Measurements from ENCODE around the gene PPM1F. TPM values are rescaled to one million over a fixed set of nuclear protein-coding genes. Genes with fewer than 3 reads are reported as not detected.

Gene PPM1F
- polyA plus RNA-seq, 1 donor (not counting 4 experiments of a cell fraction or from before 2014, with no cell fraction given), result 18.2 TPM

GRCh38 chr22:21964918-21965484 is 12.4 kb upstream of the PPM1F start:
- H3K9me3 ChIP-seq (ENCODE audit: control insufficient read depth, low read depth, low read length), result no peaks in the 10 kb centered on the region
- H3K4me1 ChIP-seq (ENCODE audit: control insufficient read depth, extremely low read depth, insufficient read depth, low read length), result peaks cover 2% of the 10 kb centered on the region
- H3K9ac ChIP-seq (ENCODE audit: control insufficient read depth, extremely low read depth, insufficient read depth, low read length), result no peak overlapping the region
- no peaks in the 10 kb centered on the region for H3K27me3 ChIP-seq (ENCODE audit: control insufficient read depth, extremely low read depth, insufficient read depth, low read length)
- H2AFZ ChIP-seq (ENCODE audit: control insufficient read depth, low read length), result no peak overlapping the region
- TF ChIP-seq CTCF (optimal IDR thresholded peaks at IDR 0.05 in 1 of 3, IDR thresholded peaks at IDR 0.05 in 1 of 3, conservative IDR thresholded peaks at IDR 0.05 in 1 of 3; ENCODE audit: extremely low read depth in 1 of 3, insufficient read depth in 2 of 3, low read length in 3 of 3), result no peak
- no peak for TF ChIP-seq EZH2 (IDR thresholded peaks at IDR 0.05; ENCODE audit: low read length)
- H3K4me2 ChIP-seq (ENCODE audit: control insufficient read depth, extremely low read depth, insufficient read depth, low read depth, low read length), result no peak overlapping the region
- no peak overlapping the region for H3K27ac ChIP-seq (ENCODE audit: control insufficient read depth, insufficient read depth, low read length)
- dilution Hi-C loops (cut with MboI; ENCODE audit: extremely low pct_ligation_motif_present, low sequenced_read_pairs), result no loop called here
- no peak for FAIRE-seq
- no peaks in the 10 kb centered on the region for H3K9me1 ChIP-seq (ENCODE audit: control insufficient read depth, extremely low read depth, insufficient read depth, low read length)
- H3K79me2 ChIP-seq (ENCODE audit: control insufficient read depth, insufficient read depth, low read length), result no peaks in the 10 kb centered on the region
- no peak overlapping the region for H3K4me3 ChIP-seq (ENCODE audit: control insufficient read depth in 2 of 3, extremely low read depth in 1 of 3, insufficient read depth in 2 of 3, low read depth in 1 of 3, low read length in 3 of 3)
- DNase-seq (ENCODE audit: low read depth, low spot score), result no peak
- H3K36me3 ChIP-seq (ENCODE audit: control insufficient read depth in 2 of 2, extremely low read depth in 1 of 2, insufficient read depth in 2 of 2, low read length in 2 of 2), result peaks cover 46 to 58% of the 10 kb centered on the region in 2 experiments
- no peaks in the 10 kb centered on the region for H4K20me1 ChIP-seq (ENCODE audit: control insufficient read depth, extremely low read depth, insufficient read depth, low read length)

GRCh38 chr22:21964234-21964633 is 11.6 kb upstream of the PPM1F start:
- H3K9me1 ChIP-seq (ENCODE audit: control insufficient read depth, extremely low read depth, insufficient read depth, low read length), result no peaks in the 10 kb centered on the region
- peaks cover 50 to 62% of the 10 kb centered on the region in 2 experiments for H3K36me3 ChIP-seq (ENCODE audit: control insufficient read depth in 2 of 2, extremely low read depth in 1 of 2, insufficient read depth in 2 of 2, low read length in 2 of 2)
- no peak overlapping the region for H2AFZ ChIP-seq (ENCODE audit: control insufficient read depth, low read length)
- H3K9ac ChIP-seq (ENCODE audit: control insufficient read depth, extremely low read depth, insufficient read depth, low read length), result no peak overlapping the region
- dilution Hi-C loops (cut with MboI; ENCODE audit: extremely low pct_ligation_motif_present, low sequenced_read_pairs), result no loop called here
- no peaks in the 10 kb centered on the region for H4K20me1 ChIP-seq (ENCODE audit: control insufficient read depth, extremely low read depth, insufficient read depth, low read length)
- H3K4me3 ChIP-seq (ENCODE audit: control insufficient read depth in 2 of 3, extremely low read depth in 1 of 3, insufficient read depth in 2 of 3, low read depth in 1 of 3, low read length in 3 of 3), result no peak overlapping the region
- DNase-seq (ENCODE audit: low read depth, low spot score), result no peak
- FAIRE-seq, result no peak
- H3K4me1 ChIP-seq (ENCODE audit: control insufficient read depth, extremely low read depth, insufficient read depth, low read length), result no peaks in the 10 kb centered on the region
- TF ChIP-seq CTCF (optimal IDR thresholded peaks at IDR 0.05 in 1 of 3, IDR thresholded peaks at IDR 0.05 in 1 of 3, conservative IDR thresholded peaks at IDR 0.05 in 1 of 3; ENCODE audit: extremely low read depth in 1 of 3, insufficient read depth in 2 of 3, low read length in 3 of 3) (no peak), EZH2 (IDR thresholded peaks at IDR 0.05; ENCODE audit: low read length) (no peak)
- no peak overlapping the region for H3K4me2 ChIP-seq (ENCODE audit: control insufficient read depth, extremely low read depth, insufficient read depth, low read depth, low read length)
- H3K9me3 ChIP-seq (ENCODE audit: control insufficient read depth, low read depth, low read length), result no peaks in the 10 kb centered on the region
- no peaks in the 10 kb centered on the region for H3K27me3 ChIP-seq (ENCODE audit: control insufficient read depth, extremely low read depth, insufficient read depth, low read length)
- no peak overlapping the region for H3K27ac ChIP-seq (ENCODE audit: control insufficient read depth, insufficient read depth, low read length)
- H3K79me2 ChIP-seq (ENCODE audit: control insufficient read depth, insufficient read depth, low read length), result no peaks in the 10 kb centered on the region

Measured in keratinocyte (primary cell).